GM12878 (cell line): ENCODE measurements around the gene PRSS56. TPM values are rescaled to one million over a fixed set of nuclear protein-coding genes. Genes with fewer than 3 reads are reported as not detected.
"Not testable (repeated sequence)": the region's sequence is repeated elsewhere in the genome, so short reads cannot be mapped to it uniquely, and the experiment has no call there.

Experiments
- ATAC-seq: fragments of 200-7000 bp; cut with Tn5 transposase; 3 replicates; pipeline ENCODE4 v1.9.1; 2020; ENCODE audit warnings: mild to moderate bottlenecking, moderate library complexity
- BruUV-seq: library from RNA; stranded (reverse); fragments of 400-500 nt; replicated peaks from 2 replicates; lab custom pipeline; 2021; lab: Mats Ljungman, UMichigan
- CTCF ChIA-PET: fragments of 300-600 bp; sonication (Branson Sonifier 250); formaldehyde crosslinking; extraction: SDS; loops from one replicate; lab custom pipeline; 2021; ENCODE audit warnings: inconsistent platforms; lab: Yijun Ruan, JAX
- POLR2A ChIA-PET: fragments of 350-600 bp; formaldehyde crosslinking; extraction: SDS; loops from one replicate; lab custom pipeline; 2021; ENCODE audit warnings: inconsistent platforms; lab: Charles Lee
- RAD21 ChIA-PET: fragments of 300-600 bp; sonication (Branson Sonifier 250); formaldehyde crosslinking; loops from one replicate; lab custom pipeline; 2023; ENCODE audit warnings: antibody characterized with exemption; ENCODE audit not compliant: unreplicated experiment; lab: Charles Lee
- SMC1A ChIA-PET: fragments of 300-600 bp; sonication (Branson Sonifier 250); formaldehyde crosslinking; loops from one replicate; lab custom pipeline; 2023; ENCODE audit not compliant: unreplicated experiment, uncharacterized antibody; lab: Charles Lee
- DNase-seq: peaks from one replicate; pipeline ENCODE4 v3.0.0-alpha.2; 2011; ENCODE audit warnings: low read depth, low spot score
- FAIRE-seq: peaks from 3 replicates; lab custom pipeline; 2011; peaks lifted over from hg19 to GRCh38; lab: Jason Lieb, UNC
- H2AFZ ChIP-seq: 2 replicates; pipeline ENCODE4 v1.6.0; 2011; ENCODE audit warnings: low read depth, low read length, control low read depth; ENCODE audit not compliant: control insufficient read depth
- H3K27ac ChIP-seq: 2 replicates; pipeline ENCODE4 v1.5.1; 2011; ENCODE audit warnings: control low read depth; ENCODE audit not compliant: control insufficient read depth, insufficient read depth
- H3K27me3 ChIP-seq, 2 experiments: replicated peaks in 1 of 2; 2 replicates each; pipeline versions ENCODE4 v1.6.0 to v1.6.1; 2011; ENCODE audit warnings: low read length in 1 of 2; ENCODE audit not compliant: control insufficient read depth in 2 of 2, insufficient read depth in 2 of 2
- H3K36me3 ChIP-seq, 2 experiments: 2 replicates each; pipeline ENCODE4 v1.5.1; 2011; ENCODE audit warnings: low read length in 1 of 2; ENCODE audit not compliant: control insufficient read depth in 2 of 2, insufficient read depth in 2 of 2
- H3K4me1 ChIP-seq: 2 replicates; pipeline ENCODE4 v1.6.1; 2011; ENCODE audit warnings: mild to moderate bottlenecking, low read length, moderate library complexity, mixed read lengths; ENCODE audit not compliant: control insufficient read depth, insufficient read depth
- H3K4me2 ChIP-seq: 2 replicates; pipeline ENCODE4 v1.6.0; 2011; ENCODE audit warnings: control low read depth; ENCODE audit not compliant: control insufficient read depth, insufficient read depth
- H3K4me3 ChIP-seq: fragments of 200-600 bp; sonication (generic); 2 replicates; pipeline ENCODE4 v1.5.1; 2016
- H3K79me2 ChIP-seq: 2 replicates; pipeline ENCODE4 v1.6.0; 2011; ENCODE audit warnings: low read length; ENCODE audit not compliant: control insufficient read depth, insufficient read depth
- H3K9ac ChIP-seq: 2 replicates; pipeline ENCODE4 v1.8.0; 2011; ENCODE audit warnings: low read length, control low read depth, mixed read lengths; ENCODE audit not compliant: control insufficient read depth, insufficient read depth
- H3K9me3 ChIP-seq: replicated peaks from 3 replicates; pipeline ENCODE4 v1.5.1; 2011; ENCODE audit warnings: mild to moderate bottlenecking, low read length; ENCODE audit not compliant: control insufficient read depth, insufficient read depth
- H4K20me1 ChIP-seq: 2 replicates; pipeline ENCODE4 v1.6.0; 2011; ENCODE audit not compliant: control insufficient read depth, insufficient read depth
- BACH1 ChIP-seq: fragments of 450-650 bp; IDR thresholded peaks from 2 replicates; pipeline ENCODE4 v1.6.1; 2017; ENCODE audit warnings: mild to moderate bottlenecking, borderline replicate concordance
- CHD4 ChIP-seq: fragments of 200-600 bp; sonication (generic); IDR thresholded peaks from 2 replicates; pipeline ENCODE4 v1.6.1; 2016; ENCODE audit warnings: mild to moderate bottlenecking
- CREB1 ChIP-seq: IDR thresholded peaks from 2 replicates; pipeline ENCODE4 v1.6.1; 2012; ENCODE audit warnings: low read depth, mild to moderate bottlenecking, inconsistent platforms
- EZH2 ChIP-seq: IDR thresholded peaks from 2 replicates; pipeline ENCODE4 v1.6.1; 2012; ENCODE audit warnings: low read depth, mild to moderate bottlenecking, control low read depth, inconsistent platforms, low read length, borderline replicate concordance; ENCODE audit not compliant: control insufficient read depth
- HDAC6 ChIP-seq: fragments of 200-600 bp; sonication (generic); IDR thresholded peaks from one replicate; pipeline ENCODE4 v1.8.0; 2017; ENCODE audit warnings: antibody characterized with exemption; ENCODE audit not compliant: unreplicated experiment
- MAX ChIP-seq: IDR thresholded peaks from 2 replicates; pipeline ENCODE4 v1.6.1; 2012; ENCODE audit warnings: low read depth, low read length, improper control_type of control experiment
- NFYB ChIP-seq: IDR thresholded peaks from 2 replicates; pipeline ENCODE4 v1.6.1; 2011; ENCODE audit warnings: low read depth, mild to moderate bottlenecking, low read length, improper control_type of control experiment, moderate library complexity; ENCODE audit not compliant: insufficient read depth
- PAX8 ChIP-seq: fragments of 450-650 bp; IDR thresholded peaks from 2 replicates; pipeline ENCODE4 v1.6.1; 2017; ENCODE audit warnings: mild to moderate bottlenecking, moderate library complexity
- PRDM15 ChIP-seq: fragments of 450-650 bp; formaldehyde crosslinking; IDR thresholded peaks from 2 replicates; pipeline ENCODE4 v1.4.0; 2020; ENCODE audit warnings: mild to moderate bottlenecking, moderate library complexity
- SMAD1 ChIP-seq: fragments of 450-650 bp; IDR thresholded peaks from 2 replicates; pipeline ENCODE4 v1.6.1; 2018; ENCODE audit warnings: mild to moderate bottlenecking, low read depth; ENCODE audit not compliant: partially characterized antibody
- ZBTB4 ChIP-seq: fragments of 450-650 bp; formaldehyde crosslinking; IDR thresholded peaks from 2 replicates; pipeline ENCODE4 v1.4.0; 2022; ENCODE audit warnings: mild to moderate bottlenecking, moderate library complexity
- WGBS: methylation state at CpG from one replicate; pipeline ENCODE4 v1.1.6; 2016; ENCODE audit warnings: low lambda C conversion rate; ENCODE audit not compliant: insufficient replicate concordance, insufficient coverage; ENCODE audit errors: missing lambda C conversion rate; 5-methylcytosine and 5-hydroxymethylcytosine counted together
- in situ Hi-C: fragments of 300-500 bp; cut with MboI; formaldehyde crosslinking; loops from 9 replicates; pipeline ENCODE4 v1.14.3; 2018; ENCODE audit warnings: mixed read lengths
- intact Hi-C: fragments of 100-400 bp; cut with micrococcal nuclease; formaldehyde crosslinking; loops from one replicate; pipeline ENCODE4 v1.14.2; 2022; ENCODE audit not compliant: unreplicated experiment
- polyA plus RNA-seq, 11 experiments: library from polyadenylated mRNA; depleted of rRNA in 4 of 11; unstranded in 6 of 11; stranded (reverse) in 5 of 11; fragments of >200 nt; fragmentation: Nextera tagmentation in 4 of 11; fragmentation: Illumina TruSeq in 1 of 11; extraction: Ambion mirVana in 4 of 11; extraction: Trizol in 1 of 11; gene quantifications; 1 replicate in 1 of 11; 2 replicates in 10 of 11; pipeline versions ENCODE4 v1.2.1 to v1.2.3, GENCODE V29; 2011 to 2016; ENCODE audit warnings: inconsistent platforms in 2 of 11, missing spikeins in 2 of 11, low read depth in 1 of 11
- total RNA-seq, 4 experiments: library from RNA; depleted of rRNA in 3 of 4; stranded (reverse); fragments of >200 nt in 3 of 4; fragmentation: Illumina TruSeq in 1 of 4; extraction: Trizol in 1 of 4; gene quantifications; 2 replicates each; pipeline versions ENCODE4 v1.2.1 to v1.2.3, GENCODE V29; 2013 to 2021

The PRSS56 gene
- total and polyA plus RNA-seq, 10 of the 15 experiments (the other 5 are each of a cell fraction or from before 2014, with no cell fraction given) = not detected

GRCh38 chr2:232532419-232532818, 12.2 kb downstream of the PRSS56 start:
- FAIRE-seq (no peak), ATAC-seq (no peak), DNase-seq (no peak)
- no peak overlapping the region for H3K27ac ChIP-seq
- no TSS peak for BruUV-seq
- H4K20me1 ChIP-seq = no peaks in the 10 kb centered on the region
- no peak overlapping the region for H3K4me2 ChIP-seq
- intact Hi-C loops (no loop called here), in situ Hi-C loops (no loop called here)
- ChIA-PET SMC1A (no interaction called here), RAD21 (no interaction called here), POLR2A (interaction anchor here (0.6 kb wide), 1 partner anchor 71 kb away, joined by 3 read pairs; no protein-coding TSS in a partner anchor), CTCF (interaction anchor here (1.1 to 1.5 kb wide), 2 partner anchors 10 to 12 kb away, joined by 3 to 5 read pairs; partner anchors contain the start of gene PRSS56)
- no peak overlapping the region for H2AFZ ChIP-seq
- H3K4me3 ChIP-seq = no peak overlapping the region
- peaks cover 6% of the 10 kb centered on the region; the same call in 2 of the 3 replicates for H3K9me3 ChIP-seq
- H3K79me2 ChIP-seq = no peaks in the 10 kb centered on the region
- WGBS = 56% methylated on average over 8 of the region's 9 CpGs
- H3K36me3 ChIP-seq = no peaks in the 10 kb centered on the region
- no peak overlapping the region for H3K9ac ChIP-seq
- no peaks in the 10 kb centered on the region for H3K4me1 ChIP-seq
- no peaks in the 10 kb centered on the region; a peak in 1 of 4 replicates for H3K27me3 ChIP-seq
- TF ChIP-seq NFYB (no peak), CHD4 (no peak), SMAD1 (no peak), ZBTB4 (no peak), PRDM15 (no peak), PAX8 (no peak), MAX (no peak), EZH2 (no peak), CREB1 (no peak), BACH1 (no peak), HDAC6 (no peak)

- POLR2A ChIA-PET, H3K79me2 ChIP-seq, DNase-seq, FAIRE-seq, in situ Hi-C loops, intact Hi-C loops, H2AFZ ChIP-seq, H4K20me1 ChIP-seq, H3K9ac ChIP-seq, BruUV-seq, SMC1A ChIA-PET, H3K4me3 ChIP-seq, H3K36me3 ChIP-seq, H3K27ac ChIP-seq, ATAC-seq, H3K9me3 ChIP-seq, RAD21 ChIA-PET, H3K4me1 ChIP-seq, H3K27me3 ChIP-seq, H3K4me2 ChIP-seq: not testable (repeated sequence)
- 69% methylated on average over 7 of the region's 7 CpGs for WGBS
- CTCF ChIA-PET = interaction anchor here (1.1 kb wide), 1 partner anchor 11 kb away, joined by 3 read pairs; no protein-coding TSS in a partner anchor
Measured at GRCh38 chr2:232532821-232533220, 12.6 kb downstream of the PRSS56 start.
